RWPE1 (cell line): ENCODE results near the gene PRELID3B.

Experiments
- CTCF ChIA-PET: fragments of 350-600 bp; sonication (Branson Sonifier 250); formaldehyde crosslinking; extraction: SDS; loops from one replicate; lab custom pipeline; 2021; lab: Yijun Ruan, JAX
- POLR2A ChIA-PET: fragments of 400-600 bp; formaldehyde crosslinking; extraction: SDS; loops from one replicate; lab custom pipeline; 2020; ENCODE audit warnings: antibody characterized with exemption; ENCODE audit not compliant: low non-redundant PET; lab: Yijun Ruan, JAX
- DNase-seq: peaks from one replicate; pipeline ENCODE4 v3.0.0; 2012; ENCODE audit warnings: low spot score
- H3K27ac ChIP-seq: fragments of 450-650 bp; 2 replicates; pipeline ENCODE4 v1.5.1; 2017
- CTCF ChIP-seq: fragments of 450-650 bp; conservative IDR thresholded peaks from 2 replicates; pipeline ENCODE4 v1.5.1; 2017; ENCODE audit warnings: low read depth, mild to moderate bottlenecking

Gene PRELID3B

GRCh38 chr20:59073582-59073981, 31.0 kb upstream of the PRELID3B start:
- H3K27ac ChIP-seq, result no peak overlapping the region
- POLR2A ChIA-PET, result no interaction called here
- CTCF ChIA-PET, result interaction anchor here (0.6 to 1.0 kb wide), 4 partner anchors 14 to 234 kb away, joined by 3 to 5 read pairs (median 4); no protein-coding TSS in a partner anchor
- TF ChIP-seq CTCF, result no peak
- DNase-seq, result no peak

- no peak for TF ChIP-seq CTCF
- ChIA-PET POLR2A (no interaction called here), CTCF (interaction anchor here (0.5 to 1.5 kb wide), 4 partner anchors 11 to 144 kb away, joined by 3 to 7 read pairs (median 4); no protein-coding TSS in a partner anchor)
- H3K27ac ChIP-seq, result no peak overlapping the region
- DNase-seq, result no peak
Measured at GRCh38 chr20:59071216-59071615, 28.6 kb upstream of the PRELID3B start.

GRCh38 chr20:59069026-59069425, 26.4 kb upstream of the PRELID3B start:
- DNase-seq, result no peak
- H3K27ac ChIP-seq, result no peak overlapping the region
- no peak for TF ChIP-seq CTCF
- ChIA-PET POLR2A (no interaction called here), CTCF (no interaction called here)

- TF ChIP-seq CTCF, result no peak
- DNase-seq, result no peak
- no peak overlapping the region for H3K27ac ChIP-seq
- ChIA-PET CTCF (no interaction called here), POLR2A (no interaction called here)
Measured at GRCh38 chr20:59068534-59068933, 25.9 kb upstream of the PRELID3B start.

- CTCF ChIA-PET, result interaction anchor here (0.8 to 1.8 kb wide), 4 partner anchors 12 to 168 kb away, joined by 3 to 4 read pairs (median 3); no protein-coding TSS in a partner anchor
- no peak for TF ChIP-seq CTCF
- H3K27ac ChIP-seq, result no peak overlapping the region
- POLR2A ChIA-PET, result interaction anchor here (0.5 kb wide), 1 partner anchor 42 kb away, joined by 3 read pairs; no protein-coding TSS in a partner anchor
- no peak for DNase-seq
Measured at GRCh38 chr20:59064214-59064722, 21.7 kb upstream of the PRELID3B start.

DNA sequence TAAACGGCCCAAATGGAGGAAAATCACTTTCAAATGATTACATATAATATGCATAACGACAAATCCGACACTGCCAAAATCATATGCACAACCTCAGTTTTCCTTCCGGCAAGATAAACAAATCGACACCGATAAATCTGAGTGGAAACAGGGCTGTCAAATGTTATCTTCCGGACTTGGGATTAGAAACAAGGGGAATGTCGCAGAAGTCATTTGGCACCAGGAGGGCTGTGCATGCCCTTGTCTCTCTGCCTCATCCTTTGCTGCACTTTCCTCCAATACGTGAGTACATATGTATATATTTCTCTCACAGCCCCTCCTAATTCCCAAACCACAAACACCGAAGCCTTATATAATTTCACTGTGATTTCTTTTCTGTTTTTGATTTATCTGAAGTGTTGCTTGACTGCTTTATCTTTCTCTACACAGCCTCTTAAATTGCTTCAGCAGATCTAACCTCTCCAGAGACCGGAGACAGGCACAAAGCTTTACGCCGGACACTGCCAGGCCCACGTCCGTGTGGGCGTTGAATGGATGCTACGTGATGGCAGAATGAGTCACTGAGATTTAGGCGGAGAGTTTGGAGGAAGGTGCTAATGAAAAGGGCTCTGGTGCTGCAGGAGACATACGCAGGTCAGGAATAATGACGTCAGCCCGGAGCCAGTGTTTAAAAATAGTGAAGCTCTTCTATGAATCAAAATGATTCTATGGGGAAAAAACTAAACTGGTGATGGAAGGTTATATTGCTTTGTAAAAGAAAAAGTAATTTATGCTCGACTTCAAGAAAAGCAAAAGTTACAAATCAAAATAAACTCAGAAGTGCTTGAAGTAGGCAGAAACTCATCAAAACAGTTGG, 21.0 kb upstream of the PRELID3B start:
- DNase-seq, result peak; percentile 96
- POLR2A ChIA-PET, result interaction anchor here (0.5 kb wide), 1 partner anchor 41 kb away, joined by 3 read pairs; no protein-coding TSS in a partner anchor
- TF ChIP-seq CTCF, result no peak
- CTCF ChIA-PET, result interaction anchor here (1.2 to 1.8 kb wide), 3 partner anchors 13 to 24 kb away, joined by 3 to 4 read pairs (median 3); no protein-coding TSS in a partner anchor
- no peak overlapping the region for H3K27ac ChIP-seq
